Measurements from ENCODE around the gene GATC. TPM values are rescaled to one million over a fixed set of nuclear protein-coding genes. Genes with fewer than 3 reads are reported as not detected.

GATC gene
- 10 to 100 TPM; 24.5 to 33.2 TPM for total RNA-seq
- 23.9 TPM for polyA plus RNA-seq (2013, experiment 1 of 2)
- 22.8 TPM for polyA plus RNA-seq (2013, experiment 2 of 2)
- long read RNA-seq, experiment 1, full-length matches to known transcripts: 2 of 6 reads
- long read RNA-seq, experiment 1, partial matches to known transcripts: 0 of 6 reads
- long read RNA-seq, experiment 1, other reads (novel, unspliced or antisense): 4 of 6 reads
- long read RNA-seq, experiment 2, full-length matches to known transcripts: 46 of 55 reads
- long read RNA-seq, experiment 2, partial matches to known transcripts: 1 of 55 reads
- long read RNA-seq, experiment 2, other reads (novel, unspliced or antisense): 8 of 55 reads
- long read RNA-seq, experiment 3, full-length matches to known transcripts: 2 of 3 reads
- long read RNA-seq, experiment 3, partial matches to known transcripts: 0 of 3 reads
- long read RNA-seq, experiment 3, other reads (novel, unspliced or antisense): 1 of 3 reads
- long read RNA-seq, experiment 4, full-length matches to known transcripts: 6 of 11 reads
- long read RNA-seq, experiment 4, partial matches to known transcripts: 2 of 11 reads
- long read RNA-seq, experiment 4, other reads (novel, unspliced or antisense): 3 of 11 reads

- TF ChIP-seq CTCF (conservative IDR thresholded peaks at IDR 0.05): no peak
- peaks cover 9% of the 10 kb centered on the region for H3K4me1 Mint-ChIP-seq
- Histone ChIP-seq H3K4me3 (ENCODE audit: low read length) (peak within 1 kb of the TSS; percentile 100), H3K9me3 (ENCODE audit: control insufficient read depth, low read length) (no peaks in the 10 kb centered on the region), H3K4me1 (ENCODE audit: control insufficient read depth, insufficient read depth, low read length) (no peaks in the 10 kb centered on the region), H3K36me3 (ENCODE audit: control insufficient read depth, insufficient read depth, low read length) (peaks cover 58% of the 10 kb centered on the region), H3K9ac (ENCODE audit: extremely low read depth, low read length, poor library complexity, severe bottlenecking) (peak within 1 kb of the TSS; percentile 92), H3K27me3 (ENCODE audit: control insufficient read depth, insufficient read depth, low read length, poor library complexity, severe bottlenecking) (no peaks in the 10 kb centered on the region), H3K27ac (ENCODE audit: low read depth, low read length) (peak within 1 kb of the TSS; percentile 40)
- WGBS, 2 experiments (ENCODE audit: insufficient coverage in 1 of 2, insufficient read length in 1 of 2): 0% methylated on average over 23 to 73 of the region's 73 CpGs
- no peaks in the 10 kb centered on the region for H3K27me3 Mint-ChIP-seq (ENCODE audit: insufficient read depth)
- H3K4me3 Mint-ChIP-seq: peak within 1 kb of the TSS; percentile 99
- no peaks in the 10 kb centered on the region for H3K9me3 Mint-ChIP-seq
- DNase-seq: peak; percentile 98
- H3K27ac Mint-ChIP-seq: peak within 1 kb of the TSS; percentile 99
- H3K36me3 Mint-ChIP-seq (ENCODE audit: low read depth): peaks cover 56% of the 10 kb centered on the region
These were observed at the start of gene GATC, which contains the start of gene TRIAP1 for GRCh38 chr12:120445911-120446843. Gene GATC (plus strand): TSS chr12:120446444. CDS start chr12:120446481, 37 bp downstream. Gene TRIAP1 (minus strand): TSS chr12:120446384. CDS start chr12:120446372, 12 bp downstream.

GRCh38 chr12:120397824-120398540 lies 48.3 kb upstream of the GATC start:
- Histone ChIP-seq H3K4me3 (ENCODE audit: low read length) (no peak overlapping the region), H3K9ac (ENCODE audit: extremely low read depth, low read length, poor library complexity, severe bottlenecking) (no peak overlapping the region)
- no peak overlapping the region for H3K4me3 Mint-ChIP-seq

More at GRCh38 chr12:120397824-120398540, 48.3 kb upstream of the GATC start:
- Mint-ChIP-seq H3K36me3 (ENCODE audit: low read depth) (no peaks in the 10 kb centered on the region), H3K9me3 (no peaks in the 10 kb centered on the region), H3K27me3 (ENCODE audit: insufficient read depth) (no peaks in the 10 kb centered on the region), H3K4me1 (peaks cover 16% of the 10 kb centered on the region), H3K27ac (no peak overlapping the region)
- H3K4me1 ChIP-seq (ENCODE audit: control insufficient read depth, insufficient read depth, low read length): no peaks in the 10 kb centered on the region
- no peaks in the 10 kb centered on the region for H3K9me3 ChIP-seq (ENCODE audit: control insufficient read depth, low read length)
- 74 to 82% methylated on average over 22 to 33 of the region's 33 CpGs for WGBS, 2 experiments (ENCODE audit: insufficient coverage in 1 of 2, insufficient read length in 1 of 2)
- peak; percentile 74 for DNase-seq
- TF ChIP-seq CTCF (conservative IDR thresholded peaks at IDR 0.05): no peak
- no peaks in the 10 kb centered on the region for H3K36me3 ChIP-seq (ENCODE audit: control insufficient read depth, insufficient read depth, low read length)
- H3K27me3 ChIP-seq (ENCODE audit: control insufficient read depth, insufficient read depth, low read length, poor library complexity, severe bottlenecking): no peaks in the 10 kb centered on the region
- peak overlapping the region; percentile 99 for H3K27ac ChIP-seq (ENCODE audit: low read depth, low read length)

Measured in endodermal cell (in vitro differentiated cells).